T-cell (primary cell): ENCODE results near the gene GNG7. TPM values are rescaled to one million over a fixed set of nuclear protein-coding genes. Genes with fewer than 3 reads are reported as not detected.

Experiments
- ATAC-seq, 4 experiments: fragments of 200-7000 bp in 3 of 4; fragments of 150-1000 bp in 1 of 4; cut with Tn5 transposase; replicated peaks in 1 of 4; 1 replicate in 3 of 4; 2 replicates in 1 of 4; pipeline ENCODE4 v1.10.0; 2021; ENCODE audit warnings: moderate library complexity in 3 of 4, mild to moderate bottlenecking in 2 of 4, moderate number of reproducible peaks in 1 of 4
- CTCF ChIA-PET, 2 donors: fragments of 300-600 bp; sonication (Branson Sonifier 250); formaldehyde crosslinking; loops; one replicate each; lab custom pipeline; 2022; ENCODE audit warnings: antibody characterized with exemption in 2 of 2; lab: Charles Lee
- POLR2A ChIA-PET, 2 donors: fragments of 300-600 bp; sonication (Branson Sonifier 250); formaldehyde crosslinking; loops; one replicate each; lab custom pipeline; 2022; ENCODE audit warnings: antibody characterized with exemption in 2 of 2; lab: Charles Lee
- DNase-seq, 35 experiments: peaks; one replicate each; pipeline versions ENCODE4 v3.0.0 to v3.0.0-alpha.2; 2013 to 2023
- H3K27ac ChIP-seq: one replicate; pipeline ENCODE4 v1.5.1; 2013; ENCODE audit warnings: low read length
- H3K27me3 ChIP-seq, 2 experiments: replicated peaks in 1 of 2; 1 replicate in 1 of 2; 2 replicates in 1 of 2; pipeline versions ENCODE4 v1.6.1 to v1.7.0; 2013; ENCODE audit warnings: low read length in 1 of 2, mixed read lengths in 1 of 2; ENCODE audit not compliant: control insufficient read depth in 2 of 2, insufficient read depth in 2 of 2; ENCODE audit errors: extremely low read depth in 1 of 2
- H3K36me3 ChIP-seq, 2 donors: 1 replicate in 1 of 2; 2 replicates in 1 of 2; pipeline versions ENCODE4 v1.6.1 to v1.7.0; 2013; ENCODE audit warnings: low read length in 1 of 2; ENCODE audit not compliant: control insufficient read depth in 2 of 2, insufficient read depth in 1 of 2; ENCODE audit errors: extremely low read depth in 1 of 2
- H3K4me1 ChIP-seq, 2 experiments: 1 replicate in 1 of 2; 2 replicates in 1 of 2; pipeline versions ENCODE4 v1.6.1 to v1.7.0; 2013; ENCODE audit warnings: low read length in 2 of 2, mixed read lengths in 1 of 2; ENCODE audit not compliant: insufficient read depth in 2 of 2, control insufficient read depth in 1 of 2; ENCODE audit errors: extremely low read depth in 1 of 2
- H3K4me3 ChIP-seq, 2 donors: 1 replicate in 1 of 2; 2 replicates in 1 of 2; pipeline versions ENCODE4 v1.5.1 to v1.7.0; 2013; ENCODE audit warnings: mild to moderate bottlenecking in 2 of 2, low read length in 1 of 2, moderate library complexity in 1 of 2; ENCODE audit not compliant: control insufficient read depth in 1 of 2; ENCODE audit errors: extremely low read depth in 1 of 2
- H3K9me3 ChIP-seq: 2 replicates; pipeline ENCODE4 v1.7.0; 2013
- H3K27ac Mint-ChIP-seq, 2 donors: one replicate each; pipeline ENCODE4 v1.8.0; 2020 to 2021; ENCODE audit warnings: mild to moderate bottlenecking in 2 of 2, mixed read lengths in 2 of 2
- H3K27me3 Mint-ChIP-seq, 2 donors: one replicate each; pipeline ENCODE4 v1.8.0; 2021 to 2022; ENCODE audit warnings: mixed read lengths in 2 of 2
- H3K36me3 Mint-ChIP-seq: one replicate; pipeline ENCODE4 v1.8.0; 2021; ENCODE audit warnings: mixed read lengths
- H3K4me1 Mint-ChIP-seq, 3 donors: one replicate each; pipeline ENCODE4 v1.8.0; 2020 to 2022; ENCODE audit warnings: mixed read lengths in 3 of 3, mild to moderate bottlenecking in 1 of 3
- H3K4me3 Mint-ChIP-seq, 3 donors: one replicate each; pipeline ENCODE4 v1.8.0; 2020 to 2022; ENCODE audit warnings: mild to moderate bottlenecking in 3 of 3, mixed read lengths in 3 of 3, moderate library complexity in 3 of 3
- H3K9me3 Mint-ChIP-seq, 3 donors: one replicate each; pipeline ENCODE4 v1.8.0; 2020 to 2022; ENCODE audit warnings: mixed read lengths in 3 of 3
- WGBS: methylation state at CpG from one replicate; pipeline ENCODE4 v1.1.5; 2013; ENCODE audit warnings: missing lambda C conversion rate; ENCODE audit not compliant: insufficient coverage; 5-methylcytosine and 5-hydroxymethylcytosine counted together
- total RNA-seq, 35 experiments: library from RNA in 6 of 35; stranded (reverse) in 6 of 35; fragments of 120-200 nt in 1 of 35; gene quantifications; one replicate each; pipeline versions ENCODE4 v1.2.1 to v1.2.4 and lab custom pipeline; 2013 to 2026

GNG7 gene
- total RNA-seq, 5 donors from 2014 or later (not counting 1 experiment from before 2014, with no cell fraction given) = 4.5 to 7.2 (median 5.7) TPM

GRCh38 chr19:2723345-2723715, 20.8 kb upstream of the GNG7 start:
- H3K4me1 Mint-ChIP-seq = peaks cover 0 to 11% (median 7%) of the 10 kb centered on the region in 3 donors
- peaks cover 2 to 23% of the 10 kb centered on the region in 2 experiments for H3K4me1 ChIP-seq
- H3K27me3 Mint-ChIP-seq = peaks cover 18 to 56% of the 10 kb centered on the region in 2 donors
- H3K27me3 ChIP-seq = peaks cover 3 to 78% of the 10 kb centered on the region in 2 experiments
- H3K4me3 ChIP-seq = no peak overlapping the region
- H3K9me3 Mint-ChIP-seq = no peaks in the 10 kb centered on the region
- POLR2A ChIA-PET = no interaction called here
- DNase-seq = no peak
- CTCF ChIA-PET = no interaction called here
- H3K4me3 Mint-ChIP-seq = peak overlapping the region in 1 of 3 donors; percentile 49
- no peaks in the 10 kb centered on the region for H3K36me3 Mint-ChIP-seq
- H3K9me3 ChIP-seq = no peaks in the 10 kb centered on the region
- H3K27ac ChIP-seq = no peak overlapping the region
- no peaks in the 10 kb centered on the region for H3K36me3 ChIP-seq
- 85% methylated on average over 11 of the region's 13 CpGs for WGBS
- H3K27ac Mint-ChIP-seq = no peak overlapping the region
- ATAC-seq = no peak

- Histone ChIP-seq H3K27ac (no peak overlapping the region), H3K36me3 (no peaks in the 10 kb centered on the region), H3K4me3 (no peak overlapping the region), H3K9me3 (no peaks in the 10 kb centered on the region), H3K27me3 (peaks cover 3 to 82% of the 10 kb centered on the region in 2 experiments), H3K4me1 (peaks cover 2 to 23% of the 10 kb centered on the region in 2 experiments)
- DNase-seq (no peak), ATAC-seq (no peak)
- H3K36me3 Mint-ChIP-seq = no peaks in the 10 kb centered on the region
- peaks cover 0 to 11% (median 7%) of the 10 kb centered on the region in 3 donors for H3K4me1 Mint-ChIP-seq
- ChIA-PET POLR2A (interaction anchor here in 1 of 2 donors (0.7 kb wide), 1 partner anchor 32 kb away, joined by 3 read pairs; no protein-coding TSS in a partner anchor), CTCF (no interaction called here)
- no peak overlapping the region for H3K27ac Mint-ChIP-seq
- peaks cover 22 to 58% of the 10 kb centered on the region in 2 donors for H3K27me3 Mint-ChIP-seq
- WGBS = 76% methylated on average over 26 of the region's 28 CpGs
- peak overlapping the region in 1 of 3 donors; percentile 49 for H3K4me3 Mint-ChIP-seq
- H3K9me3 Mint-ChIP-seq = no peaks in the 10 kb centered on the region
Observed at GRCh38 chr19:2722541-2723344, 20.2 kb upstream of the GNG7 start.

- Histone ChIP-seq H3K27me3 (peaks cover 3 to 79% of the 10 kb centered on the region in 2 experiments), H3K4me1 (peaks cover 2 to 20% of the 10 kb centered on the region in 2 experiments), H3K27ac (no peak overlapping the region), H3K36me3 (no peaks in the 10 kb centered on the region), H3K9me3 (no peaks in the 10 kb centered on the region), H3K4me3 (peak overlapping the region in 1 of 2 donors; percentile 49)
- no peaks in the 10 kb centered on the region for H3K9me3 Mint-ChIP-seq
- ChIA-PET CTCF (no interaction called here), POLR2A (no interaction called here)
- DNase-seq (no peak), ATAC-seq (no peak)
- peaks cover 0 to 8% (median 5%) of the 10 kb centered on the region in 3 donors for H3K4me1 Mint-ChIP-seq
- H3K36me3 Mint-ChIP-seq = no peaks in the 10 kb centered on the region
- WGBS = 33% methylated on average over 33 of the region's 39 CpGs
- peak overlapping the region; percentile 17 to 61 (median 28) for H3K4me3 Mint-ChIP-seq
- no peak overlapping the region for H3K27ac Mint-ChIP-seq
- H3K27me3 Mint-ChIP-seq = peaks cover 22 to 54% of the 10 kb centered on the region in 2 donors
Observed at GRCh38 chr19:2721570-2722540, 19.4 kb upstream of the GNG7 start.

GRCh38 chr19:2720777-2721569, 18.5 kb upstream of the GNG7 start, which contains the start of gene DIRAS1:
DIRAS1 (minus strand) TSS chr19:2721372; CDS start chr19:2717806, 3,566 bp downstream.
- CTCF ChIA-PET = no interaction called here
- peak within 1 kb of the TSS in 1 of 2 donors; percentile 49 for H3K4me3 ChIP-seq

GRCh38 chr19:2719920-2720776, 17.7 kb upstream of the GNG7 start:
- CTCF ChIA-PET = interaction anchor here in 1 of 2 donors (0.6 kb wide), 1 partner anchor 221 kb away, joined by 4 read pairs; no protein-coding TSS in a partner anchor

More at GRCh38 chr19:2720777-2721569, 18.5 kb upstream of the GNG7 start, which contains the start of gene DIRAS1:
- H3K4me3 Mint-ChIP-seq = peak within 1 kb of the TSS; percentile 17 to 62 (median 28)
- H3K36me3 Mint-ChIP-seq = no peaks in the 10 kb centered on the region
- ATAC-seq (peak in 1 of 4 experiments; percentile 36), DNase-seq (no peak)
- WGBS = 1% methylated on average over 80 of the region's 100 CpGs
- POLR2A ChIA-PET = no interaction called here
- H3K9me3 ChIP-seq = no peaks in the 10 kb centered on the region
- H3K27me3 ChIP-seq = peaks cover 3 to 76% of the 10 kb centered on the region in 2 experiments
- peaks cover 2 to 16% of the 10 kb centered on the region in 2 experiments for H3K4me1 ChIP-seq
- peaks cover 0 to under 1% (median 0%) of the 10 kb centered on the region in 3 donors for H3K9me3 Mint-ChIP-seq
- H3K27ac ChIP-seq = no peak within 1 kb of the TSS
- H3K27ac Mint-ChIP-seq = no peak within 1 kb of the TSS
- no peaks in the 10 kb centered on the region for H3K36me3 ChIP-seq
- peaks cover 0 to 8% (median 5%) of the 10 kb centered on the region in 3 donors for H3K4me1 Mint-ChIP-seq
- peaks cover 18 to 49% of the 10 kb centered on the region in 2 donors for H3K27me3 Mint-ChIP-seq

More at GRCh38 chr19:2719920-2720776, 17.7 kb upstream of the GNG7 start:
- Histone ChIP-seq H3K4me1 (peaks cover 2 to 16% of the 10 kb centered on the region in 2 experiments), H3K9me3 (no peaks in the 10 kb centered on the region), H3K36me3 (peaks cover 0 to 3% of the 10 kb centered on the region in 2 donors), H3K27ac (no peak overlapping the region), H3K4me3 (peak overlapping the region in 1 of 2 donors; percentile 7), H3K27me3 (peaks cover 3 to 73% of the 10 kb centered on the region in 2 experiments)
- WGBS = 11% methylated on average over 27 of the region's 37 CpGs
- Mint-ChIP-seq H3K4me1 (peaks cover 0 to 8% (median 5%) of the 10 kb centered on the region in 3 donors), H3K27me3 (peaks cover 18 to 50% of the 10 kb centered on the region in 2 donors), H3K27ac (no peak overlapping the region), H3K9me3 (peaks cover 1 to 8% (median 2%) of the 10 kb centered on the region in 3 donors), H3K36me3 (peaks cover 6% of the 10 kb centered on the region), H3K4me3 (peak overlapping the region; percentile 25 to 62 (median 59))
- no peak for DNase-seq
- ATAC-seq = no peak
- POLR2A ChIA-PET = no interaction called here
